K562 (cell line): Measurements from ENCODE around the gene HMX1. TPM values are rescaled to one million over a fixed set of nuclear protein-coding genes. Genes with fewer than 3 reads are reported as not detected.

Experiments
- ATAC-seq: fragments of 200-7000 bp; cut with Tn5 transposase; 3 replicates; pipeline ENCODE4 v1.9.1; 2020; ENCODE audit warnings: moderate library complexity
- BruUV-seq: library from RNA; stranded (reverse); fragments of 400-500 nt; replicated peaks from 2 replicates; lab custom pipeline; 2021; lab: Mats Ljungman, UMichigan
- CTCF ChIA-PET: fragments of 300-600 bp; formaldehyde crosslinking; extraction: SDS; loops from one replicate; lab custom pipeline; 2021; ENCODE audit warnings: low intra/inter-chr PET ratio; lab: Yijun Ruan, JAX
- POLR2A ChIA-PET: fragments of 300-600, 350-650 bp; sonication (Branson Sonifier 250); formaldehyde crosslinking; extraction: SDS; loops from one replicate; lab custom pipeline; 2021; ENCODE audit warnings: antibody characterized with exemption, inconsistent platforms; lab: Yijun Ruan, JAX
- DNase-seq, 4 experiments: peaks; one replicate each; pipeline versions ENCODE4 v3.0.0 to v3.0.0-alpha.2; 2011 to 2018; ENCODE audit warnings: low spot score in 3 of 4, mixed read lengths in 3 of 4; ENCODE audit errors: extremely low read depth in 1 of 4
- FAIRE-seq: peaks from 2 replicates; lab custom pipeline; 2011; peaks lifted over from hg19 to GRCh38; lab: Jason Lieb, UNC
- H2AFZ ChIP-seq: 2 replicates; pipeline ENCODE4 v1.6.0; 2011; ENCODE audit warnings: low read depth, low read length, control low read depth, inconsistent platforms
- H3K27ac ChIP-seq: fragments of 200-600 bp; 3 replicates; pipeline ENCODE4 v1.8.0; 2011; ENCODE audit warnings: low read depth, mild to moderate bottlenecking, control low read depth, inconsistent platforms, low read length, moderate library complexity, mixed read lengths; ENCODE audit errors: extremely low read depth
- H3K27me3 ChIP-seq, 2 experiments: fragments of 300-600 bp in 1 of 2; 2 replicates in 1 of 2; 3 replicates in 1 of 2; pipeline versions ENCODE4 v1.6.0 to v1.8.0; 2011; ENCODE audit warnings: inconsistent platforms in 2 of 2, low read length in 2 of 2, mild to moderate bottlenecking in 1 of 2, mixed read lengths in 1 of 2, moderate library complexity in 1 of 2; ENCODE audit not compliant: control insufficient read depth in 2 of 2, insufficient read depth in 2 of 2
- H3K36me3 ChIP-seq: fragments of 300-600 bp; 3 replicates; pipeline ENCODE4 v1.8.0; 2011; ENCODE audit warnings: mild to moderate bottlenecking, low read length, inconsistent platforms; ENCODE audit not compliant: control insufficient read depth, insufficient read depth
- H3K4me1 ChIP-seq, 2 experiments: fragments of 200-600 bp in 1 of 2; replicated peaks in 1 of 2; 2 replicates in 1 of 2; 3 replicates in 1 of 2; pipeline versions ENCODE4 v1.5.1 to v1.8.0; 2011; ENCODE audit warnings: inconsistent platforms in 2 of 2, low read length in 2 of 2, mild to moderate bottlenecking in 1 of 2, mixed read lengths in 1 of 2, moderate library complexity in 1 of 2; ENCODE audit not compliant: control insufficient read depth in 2 of 2, insufficient read depth in 2 of 2
- H3K4me2 ChIP-seq: 2 replicates; pipeline ENCODE4 v1.6.1; 2011; ENCODE audit warnings: low read length, control low read depth, inconsistent platforms, mixed read lengths; ENCODE audit not compliant: insufficient read depth
- H3K4me3 ChIP-seq: fragments of 200-600 bp; sonication (generic), shearing (Covaris generic); 2 replicates; pipeline ENCODE4 v1.5.1; 2016; ENCODE audit warnings: control low read depth, inconsistent platforms
- H3K79me2 ChIP-seq: fragments of 200-600 bp; 3 replicates; pipeline ENCODE4 v1.8.0; 2011; ENCODE audit warnings: low read length, inconsistent platforms; ENCODE audit not compliant: control insufficient read depth, insufficient read depth
- H3K9ac ChIP-seq, 2 experiments: 2 replicates each; pipeline versions ENCODE4 v1.6.0 to v1.6.1; 2011; ENCODE audit warnings: low read depth in 2 of 2, low read length in 2 of 2, control low read depth in 1 of 2, inconsistent platforms in 1 of 2, mild to moderate bottlenecking in 1 of 2, mixed read lengths in 1 of 2; ENCODE audit not compliant: insufficient read depth in 1 of 2
- H3K9me1 ChIP-seq: one replicate; pipeline ENCODE4 v1.6.0; 2011; ENCODE audit warnings: inconsistent platforms, mild to moderate bottlenecking, low read length, moderate library complexity; ENCODE audit not compliant: control insufficient read depth, insufficient read depth
- H3K9me3 ChIP-seq: replicated peaks from 2 replicates; pipeline ENCODE4 v1.5.1; 2011; ENCODE audit warnings: low read depth, low read length, inconsistent platforms; ENCODE audit not compliant: control insufficient read depth, insufficient read depth
- H4K20me1 ChIP-seq: replicated peaks from 2 replicates; pipeline ENCODE4 v1.6.1; 2011; ENCODE audit warnings: low read length, inconsistent platforms, mixed read lengths; ENCODE audit not compliant: control insufficient read depth, insufficient read depth
- CBX8 ChIP-seq: fragments of 200-600 bp; sonication (generic); IDR thresholded peaks from 2 replicates; pipeline ENCODE4 v1.6.1; 2012; ENCODE audit warnings: borderline replicate concordance, mixed run types, low read depth, mild to moderate bottlenecking, moderate library complexity, mixed read lengths, low read length, control low read depth, inconsistent platforms; ENCODE audit not compliant: poor library complexity, severe bottlenecking; ENCODE audit errors: extremely low read depth
- CREBBP ChIP-seq: IDR thresholded peaks from one replicate; pipeline ENCODE4 v1.6.1; 2012; ENCODE audit warnings: low read depth, mild to moderate bottlenecking, control low read depth, inconsistent platforms, low read length
- FOXA3 ChIP-seq, 2 experiments: fragments of 450-650 bp in 1 of 2; sonication (generic) in 1 of 2; formaldehyde crosslinking; IDR thresholded peaks in 1 of 2; conservative IDR thresholded peaks in 1 of 2; 2 replicates each; pipeline versions ENCODE4 v1.4.0 to v1.8.0; 2020 to 2022; ENCODE audit warnings: mild to moderate bottlenecking in 2 of 2, missing genetic modification reagents in 1 of 2
- ILK ChIP-seq: fragments of 450-650 bp; IDR thresholded peaks from 2 replicates; pipeline ENCODE4 v1.6.1; 2016; ENCODE audit warnings: missing genetic modification characterization, low read depth, mild to moderate bottlenecking, missing compliant biosample characterization, moderate library complexity, borderline replicate concordance
- KAT7 ChIP-seq: sonication (generic); formaldehyde crosslinking; IDR thresholded peaks from 2 replicates; pipeline ENCODE4 v1.8.0; 2022; ENCODE audit warnings: missing genetic modification reagents, mild to moderate bottlenecking, borderline replicate concordance
- KDM4B ChIP-seq, 2 experiments: fragments of 450-650 bp in 1 of 2; sonication (generic) in 1 of 2; IDR thresholded peaks; 2 replicates each; pipeline ENCODE4 v1.6.1; 2016 to 2017; ENCODE audit warnings: borderline replicate concordance in 2 of 2, antibody characterized with exemption in 1 of 2, low read depth in 1 of 2, mild to moderate bottlenecking in 1 of 2
- NFATC3 ChIP-seq: fragments of 450-650 bp; IDR thresholded peaks from 2 replicates; pipeline ENCODE4 v1.6.1; 2017; ENCODE audit warnings: mild to moderate bottlenecking
- NR2C2 ChIP-seq, 2 experiments: fragments of 200-800 bp in 1 of 2; sonication (Bioruptor generic) in 1 of 2; sonication (generic) in 1 of 2; formaldehyde crosslinking in 1 of 2; IDR thresholded peaks; 2 replicates each; pipeline versions ENCODE4 v1.6.1 to v1.8.0; 2016 to 2022; ENCODE audit warnings: mild to moderate bottlenecking in 1 of 2, missing compliant biosample characterization in 1 of 2, missing genetic modification characterization in 1 of 2, missing genetic modification reagents in 1 of 2
- SIN3B ChIP-seq: fragments of 450-650 bp; IDR thresholded peaks from 2 replicates; pipeline ENCODE4 v1.6.1; 2017; ENCODE audit warnings: low read depth, mild to moderate bottlenecking, moderate library complexity
- STAT6 ChIP-seq: sonication (generic); formaldehyde crosslinking; IDR thresholded peaks from 2 replicates; pipeline ENCODE4 v1.8.1; 2023; ENCODE audit warnings: mild to moderate bottlenecking, missing genetic modification reagents
- ZNF217 ChIP-seq: sonication (generic); formaldehyde crosslinking; IDR thresholded peaks from 2 replicates; pipeline ENCODE4 v1.8.0; 2022; ENCODE audit warnings: mild to moderate bottlenecking, missing genetic modification reagents
- ZNF384 ChIP-seq: IDR thresholded peaks from 2 replicates; pipeline ENCODE4 v1.6.1; 2012; ENCODE audit warnings: low read depth, low read length, improper control_type of control experiment
- WGBS: fragments of 100-300 bp; shearing (Covaris generic); methylation state at CpG from one replicate; pipeline ENCODE4 v1.1.6; 2016; ENCODE audit warnings: low coverage, mixed read lengths; ENCODE audit not compliant: insufficient coverage; ENCODE audit errors: missing lambda C conversion rate; 5-methylcytosine and 5-hydroxymethylcytosine counted together
- in situ Hi-C: fragments of 300-500 bp; cut with MboI; formaldehyde crosslinking; loops from 4 replicates; pipeline ENCODE4 v1.15.0; 2018; ENCODE audit warnings: inconsistent platforms, mixed read lengths
- intact Hi-C: fragments of 100-400 bp; cut with micrococcal nuclease; formaldehyde crosslinking; loops from 2 replicates; pipeline ENCODE4 v1.14.2; 2022
- polyA plus RNA-seq, 8 experiments: library from polyadenylated mRNA; depleted of rRNA in 4 of 8; stranded (reverse) in 5 of 8; unstranded in 3 of 8; fragments of >200 nt; fragmentation: Nextera tagmentation in 2 of 8; fragmentation: Illumina TruSeq in 1 of 8; extraction: Ambion mirVana in 2 of 8; extraction: Trizol in 1 of 8; gene quantifications; 2 replicates each; pipeline versions ENCODE4 v1.2.1 to v1.2.3, GENCODE V29; 2011 to 2014; ENCODE audit warnings: inconsistent platforms in 1 of 8, missing spikeins in 1 of 8
- total RNA-seq, 7 experiments: library from RNA; depleted of rRNA in 6 of 7; stranded (reverse); fragments of >200 nt in 6 of 7; fragmentation: Illumina TruSeq in 2 of 7; extraction: Trizol in 2 of 7; gene quantifications; 2 replicates each; pipeline versions ENCODE4 v1.2.1 to v1.2.3, GENCODE V29; 2011 to 2021; ENCODE audit warnings: low replicate concordance in 1 of 7
- TF ChIP-seq, protein P1 (sequence below), 2 experiments: fragments of 450-650 bp in 1 of 2; sonication (generic) in 1 of 2; formaldehyde crosslinking in 1 of 2; IDR thresholded peaks in 1 of 2; conservative IDR thresholded peaks in 1 of 2; 2 replicates each; pipeline versions ENCODE4 v1.6.1 to v1.8.1; 2016 to 2023; ENCODE audit warnings: mild to moderate bottlenecking in 2 of 2, moderate library complexity in 2 of 2, inconsistent platforms in 1 of 2, missing genetic modification reagents in 1 of 2

HMX1 gene
- total and polyA plus RNA-seq, 9 of the 15 experiments (the other 6 are each of a cell fraction or from before 2014, with no cell fraction given) = not detected

DNA sequence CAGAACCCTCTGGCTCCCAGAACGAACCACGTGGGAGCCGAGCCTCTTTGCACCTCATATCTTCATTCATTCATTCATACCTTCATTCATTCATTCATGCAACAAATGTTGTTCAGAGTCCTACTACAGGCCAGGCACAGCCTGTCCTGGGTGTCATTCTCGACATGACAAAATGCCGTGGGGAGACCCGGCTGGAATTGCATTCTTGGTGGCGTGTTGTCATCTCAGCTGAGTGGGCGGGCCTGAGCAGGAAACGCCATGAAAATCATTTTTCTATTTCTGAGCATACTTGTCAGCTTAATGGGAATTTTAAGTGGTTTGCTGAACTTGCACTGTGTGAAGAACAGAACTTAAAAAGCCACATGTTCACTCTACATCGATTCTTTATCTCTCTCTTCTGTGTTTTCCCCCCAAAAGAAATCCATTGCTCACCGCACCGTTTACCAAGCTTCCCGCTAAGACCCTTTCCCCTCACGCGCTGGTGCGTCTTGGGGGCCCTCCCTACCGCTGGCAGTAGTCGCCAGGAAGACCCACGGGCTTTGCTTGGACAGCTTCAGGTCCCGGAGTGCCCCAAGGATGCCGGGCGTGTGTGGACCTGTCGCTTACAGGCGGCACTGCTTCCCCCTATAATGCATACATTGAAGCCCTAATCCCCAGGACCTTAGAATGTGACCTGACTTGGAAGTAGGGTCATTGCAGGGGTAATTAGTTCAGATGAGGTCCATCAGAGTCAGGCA, 41.6 kb upstream of the HMX1 start:
- Histone ChIP-seq H3K4me1 (peaks cover 0 to 3% of the 10 kb centered on the region in 2 experiments; a peak in 1 of 5 replicates), H3K79me2 (no peaks in the 10 kb centered on the region), H2AFZ (no peak overlapping the region), H3K4me2 (no peak overlapping the region), H3K9me3 (no peaks in the 10 kb centered on the region), H3K27ac (no peak overlapping the region), H3K36me3 (no peaks in the 10 kb centered on the region), H3K27me3 (peaks cover 6 to 42% of the 10 kb centered on the region in 2 experiments; a peak in 3 of 5 replicates), H3K9ac (no peak overlapping the region; a peak in 1 of 4 replicates), H3K4me3 (no peak overlapping the region), H3K9me1 (no peaks in the 10 kb centered on the region), H4K20me1 (no peaks in the 10 kb centered on the region; the same call in 1 of the 2 replicates)
- FAIRE-seq (no peak), ATAC-seq (no peak), DNase-seq (peak in 1 of 4 experiments; percentile 2)
- ChIA-PET CTCF (no interaction called here), POLR2A (no interaction called here)
- TF ChIP-seq ZNF384 (no peak), CREBBP (no peak), NFATC3 (no peak), STAT6 (CRISPR knock-in tag) (no peak), ILK (tag) (no peak), SIN3B (no peak), CBX8 (no peak), KAT7 (no peak), KDM4B (IDR thresholded peaks at IDR 0.05; ENCODE audit: borderline replicate concordance in 2 of 2, low read depth in 1 of 2) (no peak), NR2C2 (CRISPR knock-in tag; IDR thresholded peaks at IDR 0.05) (no peak), NR2C2 (tag; IDR thresholded peaks at IDR 0.05) (no peak), FOXA3 (CRISPR knock-in tag; conservative IDR thresholded peaks at IDR 0.05 in 1 of 2, IDR thresholded peaks at IDR 0.05 in 1 of 2) (no peak), ZNF217 (no peak)
- TF ChIP-seq, protein P1, sequence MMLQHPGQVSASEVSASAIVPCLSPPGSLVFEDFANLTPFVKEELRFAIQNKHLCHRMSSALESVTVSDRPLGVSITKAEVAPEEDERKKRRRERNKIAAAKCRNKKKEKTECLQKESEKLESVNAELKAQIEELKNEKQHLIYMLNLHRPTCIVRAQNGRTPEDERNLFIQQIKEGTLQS (IDR thresholded peaks at IDR 0.05) = no peak
- TF ChIP-seq, protein P1 (CRISPR knock-in tag; conservative IDR thresholded peaks at IDR 0.05) = no peak
- intact Hi-C loops = loop anchor here (10.0 kb wide), 1 partner anchor 308 kb away; no protein-coding TSS in a partner anchor
- WGBS = 2% methylated on average over 22 of the region's 24 CpGs
- no TSS peak for BruUV-seq
- in situ Hi-C loops = no loop called here
